ENCODE data around the gene WWOX.

Gene WWOX

DNA sequence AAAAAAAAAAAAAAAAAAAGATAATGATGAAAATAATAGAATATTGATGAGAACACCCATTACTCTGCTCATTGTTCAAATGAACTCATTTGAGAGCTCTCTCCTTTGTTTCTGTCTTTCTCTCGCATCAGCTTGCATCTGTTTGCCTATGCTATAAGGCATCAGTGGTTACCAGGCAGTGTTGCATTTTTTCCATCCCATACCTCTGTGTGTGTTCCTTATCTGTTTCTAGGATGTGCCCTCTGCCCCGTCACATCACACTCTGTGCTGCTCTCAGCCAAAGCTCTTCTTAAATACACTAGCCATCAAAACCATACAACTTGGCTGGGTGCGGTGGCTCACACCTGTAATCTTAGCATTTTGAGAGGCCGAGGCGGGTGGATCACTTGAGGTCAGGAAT, 568.2 kb downstream of the WWOX start:
- TF ChIP-seq, protein P1, sequence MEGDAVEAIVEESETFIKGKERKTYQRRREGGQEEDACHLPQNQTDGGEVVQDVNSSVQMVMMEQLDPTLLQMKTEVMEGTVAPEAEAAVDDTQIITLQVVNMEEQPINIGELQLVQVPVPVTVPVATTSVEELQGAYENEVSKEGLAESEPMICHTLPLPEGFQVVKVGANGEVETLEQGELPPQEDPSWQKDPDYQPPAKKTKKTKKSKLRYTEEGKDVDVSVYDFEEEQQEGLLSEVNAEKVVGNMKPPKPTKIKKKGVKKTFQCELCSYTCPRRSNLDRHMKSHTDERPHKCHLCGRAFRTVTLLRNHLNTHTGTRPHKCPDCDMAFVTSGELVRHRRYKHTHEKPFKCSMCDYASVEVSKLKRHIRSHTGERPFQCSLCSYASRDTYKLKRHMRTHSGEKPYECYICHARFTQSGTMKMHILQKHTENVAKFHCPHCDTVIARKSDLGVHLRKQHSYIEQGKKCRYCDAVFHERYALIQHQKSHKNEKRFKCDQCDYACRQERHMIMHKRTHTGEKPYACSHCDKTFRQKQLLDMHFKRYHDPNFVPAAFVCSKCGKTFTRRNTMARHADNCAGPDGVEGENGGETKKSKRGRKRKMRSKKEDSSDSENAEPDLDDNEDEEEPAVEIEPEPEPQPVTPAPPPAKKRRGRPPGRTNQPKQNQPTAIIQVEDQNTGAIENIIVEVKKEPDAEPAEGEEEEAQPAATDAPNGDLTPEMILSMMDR (IDR thresholded peaks at IDR 0.05; ENCODE audit: insufficient read depth, low read length, poor library complexity, severe bottlenecking) = no peak
- no peaks in the 10 kb centered on the region for H3K36me3 ChIP-seq (ENCODE audit: control insufficient read depth, insufficient read depth, low read length)
- no peak for DNase-seq (ENCODE audit: extremely low read depth, insufficient read length)
- H3K27me3 ChIP-seq (replicated peaks; ENCODE audit: control insufficient read depth, insufficient read depth, low read length) = no peaks in the 10 kb centered on the region; the same call in 1 of the 2 replicates
- no peak overlapping the region for H3K4me3 ChIP-seq (replicated peaks; ENCODE audit: low read depth, low read length)

DNA sequence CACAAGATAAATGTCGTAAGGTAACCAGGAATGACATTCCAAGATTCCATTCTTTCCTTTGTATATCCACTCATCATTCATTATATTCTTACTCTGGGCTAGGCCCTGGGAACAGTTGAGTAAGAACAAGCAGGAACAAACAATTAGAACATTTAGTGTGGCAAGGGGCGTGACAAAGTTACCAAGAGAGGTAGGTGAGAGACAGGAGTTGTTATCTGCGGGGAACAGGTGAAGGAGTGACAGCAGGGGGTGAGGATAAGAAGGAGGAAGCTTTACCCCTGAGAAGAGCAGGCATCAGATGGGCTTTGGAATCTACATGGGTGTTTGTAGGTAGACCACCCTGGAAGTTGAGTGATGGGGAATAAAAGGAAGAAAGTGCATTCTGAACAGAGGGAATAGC, 568.9 kb downstream of the WWOX start:
- TF ChIP-seq, protein P1 (IDR thresholded peaks at IDR 0.05; ENCODE audit: insufficient read depth, low read length, poor library complexity, severe bottlenecking) = no peak
- DNase-seq (ENCODE audit: extremely low read depth, insufficient read length) = no peak

DNA sequence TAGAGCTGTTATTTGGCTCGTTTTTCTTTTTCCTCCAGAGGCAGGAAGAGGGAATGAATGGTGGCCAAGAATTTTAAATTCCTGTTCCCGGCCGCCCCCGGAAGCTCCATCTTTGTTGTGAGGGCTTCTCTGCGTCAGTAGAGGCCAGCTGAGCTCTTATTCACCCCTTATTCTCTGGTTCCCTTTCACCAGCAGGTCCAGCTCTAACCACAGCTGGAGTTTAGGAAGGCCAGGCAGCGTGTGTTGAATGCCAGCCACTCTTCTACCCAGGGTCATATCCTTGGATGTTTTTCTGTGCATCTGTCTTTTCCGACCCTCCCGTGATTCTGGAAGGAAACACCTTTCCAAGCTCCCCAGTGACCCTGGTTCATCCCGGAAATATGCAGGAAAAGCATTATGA, 570.5 kb downstream of the WWOX start:
- Histone ChIP-seq H3K36me3 (ENCODE audit: control insufficient read depth, insufficient read depth, low read length) (no peaks in the 10 kb centered on the region), H3K27me3 (replicated peaks; ENCODE audit: control insufficient read depth, insufficient read depth, low read length) (no peaks in the 10 kb centered on the region; the same call in 1 of the 2 replicates), H3K4me3 (replicated peaks; ENCODE audit: low read depth, low read length) (no peak overlapping the region)
- DNase-seq (ENCODE audit: extremely low read depth, insufficient read length) = no peak
- TF ChIP-seq, protein P1 (IDR thresholded peaks at IDR 0.05; ENCODE audit: insufficient read depth, low read length, poor library complexity, severe bottlenecking) = no peak

More for the DNA sequence above, 568.9 kb downstream of the WWOX start:
- Histone ChIP-seq H3K4me3 (replicated peaks; ENCODE audit: low read depth, low read length) (no peak overlapping the region), H3K27me3 (replicated peaks; ENCODE audit: control insufficient read depth, insufficient read depth, low read length) (no peaks in the 10 kb centered on the region; the same call in 1 of the 2 replicates), H3K36me3 (ENCODE audit: control insufficient read depth, insufficient read depth, low read length) (no peaks in the 10 kb centered on the region)

DNA sequence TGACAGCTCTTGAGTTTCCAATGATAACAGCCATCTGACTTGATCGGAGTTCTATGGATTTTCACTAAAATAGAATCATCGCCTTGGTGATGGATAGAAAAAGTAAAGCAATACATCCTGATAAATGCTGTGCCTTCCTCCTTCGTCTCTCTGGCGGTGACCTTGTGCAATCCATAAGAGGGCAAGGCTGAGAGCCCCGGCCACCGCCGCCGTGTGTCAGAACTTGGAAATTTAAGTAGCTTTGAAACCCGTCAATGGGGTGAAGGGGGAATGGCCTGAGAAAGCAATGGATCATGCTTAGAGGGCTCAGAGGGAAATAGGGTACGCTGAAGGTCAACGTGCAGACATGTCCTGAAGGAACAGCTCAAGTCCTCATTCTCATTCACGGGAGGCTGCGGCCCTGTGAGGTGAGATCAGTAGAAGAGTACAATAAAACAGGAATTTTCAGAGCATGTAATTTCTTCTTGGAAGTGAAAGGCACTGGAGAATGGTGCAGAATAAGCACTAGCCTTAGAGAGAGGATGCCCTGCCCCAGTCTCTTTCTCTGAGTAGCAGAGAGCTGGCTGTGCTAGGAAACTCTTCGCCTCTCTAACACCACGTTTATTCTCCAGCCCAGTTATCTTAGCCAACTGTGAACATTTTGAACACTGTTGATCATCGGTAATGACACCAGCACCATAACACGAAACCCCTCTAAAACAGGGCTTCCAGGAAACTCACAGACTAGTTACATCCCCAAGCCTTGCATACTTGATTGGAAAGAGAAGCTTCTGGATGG, 573.5 kb downstream of the WWOX start:
- TF ChIP-seq, protein P1 (IDR thresholded peaks at IDR 0.05; ENCODE audit: insufficient read depth, low read length, poor library complexity, severe bottlenecking) = no peak
- H3K4me3 ChIP-seq (replicated peaks; ENCODE audit: low read depth, low read length) = no peak overlapping the region
- H3K36me3 ChIP-seq (ENCODE audit: control insufficient read depth, insufficient read depth, low read length) = no peaks in the 10 kb centered on the region
- DNase-seq (ENCODE audit: extremely low read depth, insufficient read length) = no peak
- no peaks in the 10 kb centered on the region; the same call in 1 of the 2 replicates for H3K27me3 ChIP-seq (replicated peaks; ENCODE audit: control insufficient read depth, insufficient read depth, low read length)

DNA sequence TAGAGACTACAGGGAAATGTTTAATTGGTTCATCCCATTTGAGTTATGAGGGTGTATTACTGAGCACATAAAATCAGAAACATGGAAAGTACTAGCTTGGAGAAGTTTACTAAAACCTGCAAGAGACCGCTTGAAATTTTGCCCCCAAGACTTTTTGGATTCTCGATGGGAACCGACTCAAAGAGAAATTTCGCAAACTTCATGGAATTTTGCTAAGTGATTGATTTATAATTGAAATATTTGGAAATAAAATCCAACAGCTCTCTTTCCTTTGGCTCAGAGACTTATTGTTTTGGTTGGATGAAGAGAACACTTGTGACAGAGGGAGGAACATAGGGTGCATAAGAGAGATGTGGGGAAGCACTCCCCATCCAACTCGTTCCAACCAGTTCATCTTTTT, 574.4 kb downstream of the WWOX start:
- DNase-seq (ENCODE audit: extremely low read depth, insufficient read length) = no peak
- H3K27me3 ChIP-seq (replicated peaks; ENCODE audit: control insufficient read depth, insufficient read depth, low read length) = no peaks in the 10 kb centered on the region; the same call in 1 of the 2 replicates
- no peak overlapping the region for H3K4me3 ChIP-seq (replicated peaks; ENCODE audit: low read depth, low read length)
- no peaks in the 10 kb centered on the region for H3K36me3 ChIP-seq (ENCODE audit: control insufficient read depth, insufficient read depth, low read length)
- TF ChIP-seq, protein P1 (IDR thresholded peaks at IDR 0.05; ENCODE audit: insufficient read depth, low read length, poor library complexity, severe bottlenecking) = no peak
